ENCODE data around the gene NRG3. TPM values are rescaled to one million over a fixed set of nuclear protein-coding genes. Genes with fewer than 3 reads are reported as not detected.

Gene NRG3
- total RNA-seq, 6 experiments from 2014 or later: not detected

GRCh38 chr10:81873932-81874816 lies 820 bp upstream of the NRG3 start:
- Mint-ChIP-seq H3K27me3 (ENCODE audit: insufficient read depth) (peaks cover 5% of the 10 kb centered on the region), H3K9me3 (peaks cover 14% of the 10 kb centered on the region), H3K36me3 (ENCODE audit: low read depth) (peaks cover 5% of the 10 kb centered on the region; the same call in 1 of the 2 replicates), H3K4me1 (ENCODE audit: low read depth) (no peaks in the 10 kb centered on the region), H3K27ac (no peak overlapping the region), H3K4me3 (no peak overlapping the region)
- DNase-seq: no peak
- TF ChIP-seq CTCF (IDR thresholded peaks at IDR 0.05): no peak

- peaks cover 5% of the 10 kb centered on the region; the same call in 1 of the 2 replicates for H3K36me3 Mint-ChIP-seq (ENCODE audit: low read depth)
- H3K27ac Mint-ChIP-seq: no peak overlapping the region
- H3K4me1 Mint-ChIP-seq (ENCODE audit: low read depth): no peaks in the 10 kb centered on the region
- no peak for TF ChIP-seq CTCF (IDR thresholded peaks at IDR 0.05)
- peaks cover 11% of the 10 kb centered on the region for H3K9me3 Mint-ChIP-seq
- DNase-seq: no peak
- peaks cover 3% of the 10 kb centered on the region for H3K27me3 Mint-ChIP-seq (ENCODE audit: insufficient read depth)
- no peak overlapping the region for H3K4me3 Mint-ChIP-seq
Observed at GRCh38 chr10:81875467-81876252, 666 bp downstream of the NRG3 start.

GRCh38 chr10:81876253-81877077 lies 1.5 kb downstream of the NRG3 start:
- no peak for DNase-seq
- H3K4me3 Mint-ChIP-seq: no peak overlapping the region
- TF ChIP-seq CTCF (IDR thresholded peaks at IDR 0.05): no peak
- H3K27ac Mint-ChIP-seq: no peak overlapping the region
- H3K9me3 Mint-ChIP-seq: peaks cover 11% of the 10 kb centered on the region
- H3K36me3 Mint-ChIP-seq (ENCODE audit: low read depth): peaks cover 5% of the 10 kb centered on the region; the same call in 1 of the 2 replicates
- no peaks in the 10 kb centered on the region for H3K4me1 Mint-ChIP-seq (ENCODE audit: low read depth)
- peaks cover 3% of the 10 kb centered on the region for H3K27me3 Mint-ChIP-seq (ENCODE audit: insufficient read depth)

- no peak for DNase-seq
- Mint-ChIP-seq H3K4me1 (ENCODE audit: low read depth) (no peaks in the 10 kb centered on the region), H3K9me3 (peaks cover 11% of the 10 kb centered on the region), H3K27ac (no peak overlapping the region), H3K4me3 (no peak overlapping the region), H3K27me3 (ENCODE audit: insufficient read depth) (peaks cover 3% of the 10 kb centered on the region), H3K36me3 (ENCODE audit: low read depth) (peaks cover 5% of the 10 kb centered on the region; the same call in 1 of the 2 replicates)
- no peak for TF ChIP-seq CTCF (IDR thresholded peaks at IDR 0.05)
Observed at GRCh38 chr10:81877596-81877995, 2.6 kb downstream of the NRG3 start.

GRCh38 chr10:81882011-81882410 lies 7.0 kb downstream of the NRG3 start:
- no peaks in the 10 kb centered on the region; the same call in 1 of the 2 replicates for H3K9me3 Mint-ChIP-seq
- no peak overlapping the region for H3K27ac Mint-ChIP-seq
- H3K4me3 Mint-ChIP-seq: no peak overlapping the region
- no peak for DNase-seq
- no peaks in the 10 kb centered on the region for H3K36me3 Mint-ChIP-seq (ENCODE audit: low read depth)
- TF ChIP-seq CTCF (IDR thresholded peaks at IDR 0.05): no peak
- H3K4me1 Mint-ChIP-seq (ENCODE audit: low read depth): no peaks in the 10 kb centered on the region
- H3K27me3 Mint-ChIP-seq (ENCODE audit: insufficient read depth): no peaks in the 10 kb centered on the region; the same call in 1 of the 2 replicates

Data from HFFc6 (cell line).